Erythroblast (primary cell): ENCODE results near the gene SRRM2.

Experiments used
- GATA1 ChIP-seq: IDR thresholded peaks from 2 replicates; pipeline ENCODE4 v1.6.1; 2011; ENCODE audit warnings: low read depth, mild to moderate bottlenecking, control low read depth, low read length, moderate library complexity
- POLR2A ChIP-seq: IDR thresholded peaks from 2 replicates; pipeline ENCODE4 v1.6.1; 2011; ENCODE audit warnings: mild to moderate bottlenecking, low read length

GRCh38 chr16:2778630-2778958 is 26.2 kb downstream of the SRRM2 start:
- TF ChIP-seq POLR2A: no peak
- no peak for TF ChIP-seq GATA1
